ENCODE data around the gene ATE1.

GRCh38 chr10:121886997-121887622 lies 40.7 kb downstream of the ATE1 start:
- TF ChIP-seq CTCF (IDR thresholded peaks at IDR 0.05), result peak; percentile 51 to 68 (median 59)
- TF ChIP-seq POLR2A (IDR thresholded peaks at IDR 0.05), result no peak
- no peak for TF ChIP-seq POLR2AphosphoS5 (IDR thresholded peaks at IDR 0.05)

Data from breast epithelium (tissue), 3 donors.